Stimulated activated naive CD8-positive, alpha-beta T cell treated with anti-CD3 and anti-CD28 coated beads, Interleukin-15, Interleukin-2, amounts not matched to agents 100 ng/mL and 50 ng/mL, for 24 hours (primary cell): ENCODE data around the gene KLF5.
"Not testable (repeated sequence)": the region's sequence is repeated elsewhere in the genome, so short reads cannot be mapped to it uniquely, and the experiment has no call there.

Experiments used
- H3K27ac Mint-ChIP-seq: one replicate; pipeline ENCODE4 v1.8.0; 2021; ENCODE audit warnings: mild to moderate bottlenecking, mixed read lengths
- H3K27me3 Mint-ChIP-seq: one replicate; pipeline ENCODE4 v1.8.0; 2021; ENCODE audit warnings: mixed read lengths
- H3K36me3 Mint-ChIP-seq: one replicate; pipeline ENCODE4 v1.8.0; 2021; ENCODE audit warnings: low read depth, mixed read lengths
- H3K4me1 Mint-ChIP-seq: one replicate; pipeline ENCODE4 v1.8.0; 2021; ENCODE audit warnings: low read depth, mixed read lengths
- H3K4me3 Mint-ChIP-seq: one replicate; pipeline ENCODE4 v1.8.0; 2021; ENCODE audit warnings: mild to moderate bottlenecking, mixed read lengths
- H3K9me3 Mint-ChIP-seq: one replicate; pipeline ENCODE4 v1.8.0; 2021; ENCODE audit warnings: mixed read lengths

KLF5 gene

GRCh38 chr13:73058736-73059459, at the start of gene KLF5:
Gene KLF5 (plus strand): TSS chr13:73059005. CDS start chr13:73059328, 323 bp downstream.
- H3K27me3 Mint-ChIP-seq, result peaks cover 58% of the 10 kb centered on the region
- H3K27ac Mint-ChIP-seq, result peak within 1 kb of the TSS; percentile 62
- H3K36me3 Mint-ChIP-seq, result no peaks in the 10 kb centered on the region
- peak within 1 kb of the TSS; percentile 83 for H3K4me3 Mint-ChIP-seq
- H3K9me3 Mint-ChIP-seq, result no peaks in the 10 kb centered on the region
- peaks cover 21% of the 10 kb centered on the region for H3K4me1 Mint-ChIP-seq

GRCh38 chr13:73011751-73012150, 47.1 kb upstream of the KLF5 start:
- Mint-ChIP-seq H3K27ac (no peak overlapping the region), H3K9me3 (no peaks in the 10 kb centered on the region), H3K36me3 (peaks cover 40% of the 10 kb centered on the region), H3K27me3 (no peaks in the 10 kb centered on the region), H3K4me1 (no peaks in the 10 kb centered on the region), H3K4me3 (no peak overlapping the region)

- Mint-ChIP-seq H3K27ac (no peak overlapping the region), H3K4me1 (no peaks in the 10 kb centered on the region), H3K4me3 (no peak overlapping the region), H3K27me3 (no peaks in the 10 kb centered on the region), H3K9me3 (no peaks in the 10 kb centered on the region), H3K36me3 (peaks cover 45% of the 10 kb centered on the region)
Measured at GRCh38 chr13:73015805-73016204, 43.0 kb upstream of the KLF5 start.

DNA sequence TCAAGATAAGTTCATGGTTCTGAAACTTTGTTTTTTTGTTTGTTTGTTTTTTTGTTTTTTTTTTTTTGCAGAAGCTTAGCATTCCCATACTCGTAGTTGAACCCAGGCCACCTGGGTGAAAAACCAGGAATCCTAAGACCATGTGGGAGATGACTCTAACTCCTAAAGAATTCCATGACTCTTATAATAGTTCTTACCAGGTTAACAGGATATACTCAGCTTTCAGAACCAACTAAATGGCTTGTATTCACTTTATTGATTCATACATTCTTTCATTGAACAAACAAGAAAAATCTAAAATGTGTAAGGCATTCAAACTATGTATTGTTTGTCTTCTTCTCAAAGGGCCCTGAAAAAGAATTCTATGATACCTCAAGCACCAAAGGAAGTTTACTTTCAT, 40.5 kb upstream of the KLF5 start:
- no peak overlapping the region for H3K27ac Mint-ChIP-seq
- no peaks in the 10 kb centered on the region for H3K4me1 Mint-ChIP-seq
- no peaks in the 10 kb centered on the region for H3K9me3 Mint-ChIP-seq
- H3K4me3 Mint-ChIP-seq, result no peak overlapping the region
- H3K36me3 Mint-ChIP-seq, result peaks cover 34% of the 10 kb centered on the region
- H3K27me3 Mint-ChIP-seq, result no peaks in the 10 kb centered on the region

DNA sequence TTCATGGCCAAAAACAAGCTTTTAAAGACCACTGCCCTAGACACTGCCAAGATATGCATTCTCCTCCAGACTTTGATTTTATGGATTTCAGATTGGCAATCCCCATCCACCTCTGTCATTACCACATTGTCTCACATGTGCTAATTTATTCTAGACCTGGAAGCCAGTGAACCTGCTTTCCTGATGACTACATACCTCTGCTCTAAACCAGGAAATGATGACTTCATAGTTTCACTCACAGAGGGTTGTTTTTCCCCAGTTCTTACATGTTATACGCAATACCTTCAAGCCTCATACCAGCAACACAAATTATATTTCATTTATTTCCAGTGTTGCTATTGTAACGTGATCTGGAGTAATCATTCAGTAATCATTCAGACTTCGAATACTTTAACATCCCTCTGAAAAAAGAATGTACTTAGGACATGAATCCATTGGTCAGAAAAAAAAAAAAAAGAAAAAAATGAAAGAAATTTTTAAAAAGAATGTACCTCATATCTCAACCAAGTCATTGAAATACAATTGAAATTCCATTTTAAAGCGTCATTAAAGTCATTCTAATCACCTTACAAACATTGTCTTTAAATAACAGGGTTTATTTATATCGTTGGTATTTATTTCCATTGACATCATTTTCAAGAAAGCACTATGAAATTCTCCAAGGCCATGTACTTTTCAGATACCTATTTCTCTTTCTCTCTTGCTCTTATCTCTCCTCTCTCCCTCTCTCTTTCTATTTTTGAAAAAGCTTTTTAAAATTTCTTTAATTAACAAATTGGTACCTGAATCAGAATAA, 33.4 kb upstream of the KLF5 start:
- Mint-ChIP-seq H3K36me3 (peaks cover 10% of the 10 kb centered on the region), H3K4me3 (no peak overlapping the region), H3K9me3 (no peaks in the 10 kb centered on the region), H3K27me3 (no peaks in the 10 kb centered on the region), H3K4me1 (peaks cover 8% of the 10 kb centered on the region), H3K27ac (no peak overlapping the region)

GRCh38 chr13:73034901-73035300, 23.9 kb upstream of the KLF5 start:
- Mint-ChIP-seq H3K4me1 (no peaks in the 10 kb centered on the region), H3K36me3 (no peaks in the 10 kb centered on the region), H3K27ac (no peak overlapping the region), H3K9me3 (no peaks in the 10 kb centered on the region), H3K4me3 (no peak overlapping the region), H3K27me3 (no peaks in the 10 kb centered on the region)

DNA sequence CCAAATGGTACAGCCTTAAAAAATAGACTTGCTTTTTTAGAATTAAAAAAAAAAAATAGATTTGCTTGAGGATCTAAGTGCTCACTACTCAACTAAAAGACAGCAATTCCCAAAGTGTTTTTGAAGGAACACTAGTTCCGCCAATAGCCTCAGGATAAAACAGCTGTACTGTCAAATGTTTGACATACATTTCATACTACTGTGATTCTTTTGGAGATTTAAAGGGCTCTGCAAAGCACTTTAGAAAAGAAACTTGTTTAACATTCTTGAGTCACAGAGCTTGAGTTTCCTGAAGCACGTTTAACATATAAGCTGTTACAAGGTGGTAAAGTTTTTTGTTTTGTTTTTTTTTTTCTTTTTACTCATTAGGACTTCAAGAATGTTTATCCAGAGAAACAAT, 23.1 kb upstream of the KLF5 start:
- H3K9me3 Mint-ChIP-seq, result no peaks in the 10 kb centered on the region
- H3K36me3 Mint-ChIP-seq, result no peaks in the 10 kb centered on the region
- H3K4me1 Mint-ChIP-seq, result no peaks in the 10 kb centered on the region
- no peaks in the 10 kb centered on the region for H3K27me3 Mint-ChIP-seq
- no peak overlapping the region for H3K27ac Mint-ChIP-seq
- no peak overlapping the region for H3K4me3 Mint-ChIP-seq

- H3K4me1 Mint-ChIP-seq, result no peaks in the 10 kb centered on the region
- no peaks in the 10 kb centered on the region for H3K9me3 Mint-ChIP-seq
- no peaks in the 10 kb centered on the region for H3K36me3 Mint-ChIP-seq
- H3K27me3 Mint-ChIP-seq, result no peaks in the 10 kb centered on the region
- no peak overlapping the region for H3K4me3 Mint-ChIP-seq
- no peak overlapping the region for H3K27ac Mint-ChIP-seq
Measured at GRCh38 chr13:73036566-73036965, 22.2 kb upstream of the KLF5 start.

DNA sequence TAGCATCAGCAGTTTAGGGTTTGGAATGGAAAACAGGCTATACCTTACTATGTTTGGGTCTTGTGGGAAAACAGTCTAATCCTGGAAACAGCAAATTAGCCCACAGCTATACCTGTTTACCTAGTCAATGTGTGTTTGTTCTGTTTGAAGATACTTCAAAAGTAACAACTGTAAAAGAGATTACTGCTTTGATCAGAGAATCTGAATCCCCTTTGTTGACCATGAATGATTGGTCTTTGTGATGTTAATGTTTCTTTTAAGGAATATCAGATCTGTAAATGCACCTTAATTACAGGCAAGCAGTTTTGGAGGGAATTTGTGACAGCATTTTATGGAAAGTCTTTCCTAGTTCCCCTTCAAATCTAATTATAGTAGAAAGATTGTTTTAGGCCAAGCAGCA, 20.7 kb upstream of the KLF5 start:
- Mint-ChIP-seq H3K4me1 (no peaks in the 10 kb centered on the region), H3K36me3 (no peaks in the 10 kb centered on the region), H3K27ac (no peak overlapping the region), H3K4me3 (no peak overlapping the region), H3K9me3 (no peaks in the 10 kb centered on the region), H3K27me3 (no peaks in the 10 kb centered on the region)

- Mint-ChIP-seq H3K27ac (no peak overlapping the region), H3K4me1 (no peaks in the 10 kb centered on the region), H3K27me3 (no peaks in the 10 kb centered on the region), H3K9me3 (no peaks in the 10 kb centered on the region), H3K36me3 (no peaks in the 10 kb centered on the region), H3K4me3 (no peak overlapping the region)
Measured at GRCh38 chr13:73039201-73040108, 19.4 kb upstream of the KLF5 start.

- Mint-ChIP-seq H3K9me3 (no peaks in the 10 kb centered on the region), H3K4me1 (no peaks in the 10 kb centered on the region), H3K27ac (no peak overlapping the region), H3K4me3 (no peak overlapping the region), H3K27me3 (no peaks in the 10 kb centered on the region), H3K36me3 (no peaks in the 10 kb centered on the region)
Measured at GRCh38 chr13:73040484-73040883, 18.3 kb upstream of the KLF5 start.

DNA sequence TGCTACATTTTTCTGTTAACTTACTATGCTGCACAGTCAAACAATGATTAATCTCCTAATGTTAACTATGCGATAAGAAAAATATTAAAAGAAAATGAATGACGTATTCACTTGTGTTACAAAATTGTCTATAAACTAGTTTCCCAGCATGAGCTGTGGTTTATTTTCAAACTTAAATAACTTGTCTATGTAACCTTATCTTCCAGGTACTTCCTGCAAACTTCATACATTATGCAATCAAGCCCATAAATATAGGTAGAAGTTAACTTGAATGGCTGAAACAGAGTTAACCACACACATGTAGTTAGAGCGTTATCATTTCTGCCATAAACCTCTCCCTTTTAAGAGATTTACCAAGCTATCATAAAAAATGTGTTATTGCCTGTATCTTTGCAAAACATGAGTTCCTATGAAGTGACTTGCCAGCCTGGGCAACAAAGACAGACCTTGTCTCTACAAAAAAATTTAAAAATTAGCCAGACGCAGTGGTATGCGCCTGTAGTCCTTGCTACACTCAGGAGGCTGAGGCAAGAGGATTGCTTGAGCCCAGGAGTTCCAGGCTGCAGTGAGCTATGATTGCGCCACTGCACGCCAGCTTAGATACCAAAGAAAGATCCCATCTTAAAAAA, 17.7 kb upstream of the KLF5 start:
- H3K4me1 Mint-ChIP-seq, result no peaks in the 10 kb centered on the region
- no peak overlapping the region for H3K27ac Mint-ChIP-seq
- H3K9me3 Mint-ChIP-seq, result no peaks in the 10 kb centered on the region
- H3K36me3 Mint-ChIP-seq, result no peaks in the 10 kb centered on the region
- no peaks in the 10 kb centered on the region for H3K27me3 Mint-ChIP-seq
- no peak overlapping the region for H3K4me3 Mint-ChIP-seq

DNA sequence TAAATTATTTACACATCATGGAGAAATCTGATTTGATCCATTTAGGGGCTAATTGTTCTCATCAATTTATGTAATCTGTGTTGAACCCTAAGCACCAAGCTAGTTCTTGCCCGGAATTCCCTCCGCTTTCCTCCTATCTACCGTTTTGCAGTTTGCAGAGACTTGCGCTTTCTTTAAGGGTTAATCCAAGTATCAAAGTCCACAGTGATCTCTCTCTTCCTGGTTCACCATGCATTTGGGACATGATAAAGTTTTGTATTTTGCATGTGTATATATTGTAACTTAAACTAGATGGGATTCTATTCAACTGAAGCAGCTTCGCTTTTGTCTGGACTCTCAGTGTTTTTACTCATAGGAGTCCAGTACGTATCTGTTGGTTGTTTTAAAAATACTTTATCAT, 13.8 kb upstream of the KLF5 start:
- Mint-ChIP-seq H3K36me3 (no peaks in the 10 kb centered on the region), H3K27me3 (no peaks in the 10 kb centered on the region), H3K4me3 (no peak overlapping the region), H3K4me1 (no peaks in the 10 kb centered on the region), H3K9me3 (no peaks in the 10 kb centered on the region), H3K27ac (no peak overlapping the region)

GRCh38 chr13:73048615-73049014, 10.2 kb upstream of the KLF5 start:
- not testable (repeated sequence) for H3K4me3 Mint-ChIP-seq, H3K9me3 Mint-ChIP-seq, H3K27me3 Mint-ChIP-seq, H3K4me1 Mint-ChIP-seq, H3K27ac Mint-ChIP-seq, H3K36me3 Mint-ChIP-seq
